GM12873 (cell line): ENCODE measurements around the gene ACTL6A.

Source experiments
- TF ChIP-seq, protein P1 (sequence below): IDR thresholded peaks from 2 replicates; pipeline ENCODE4 v1.5.1; 2012; ENCODE audit warnings: low read depth, mild to moderate bottlenecking, moderate library complexity, low read length, control low read depth; ENCODE audit not compliant: insufficient read depth; ENCODE audit errors: missing control alignments

The ACTL6A gene

GRCh38 chr3:179562591-179563270, at the start of gene ACTL6A:
Gene ACTL6A (plus strand): TSS chr3:179562926. CDS start chr3:179563093, 167 bp downstream.
- TF ChIP-seq, protein P1, sequence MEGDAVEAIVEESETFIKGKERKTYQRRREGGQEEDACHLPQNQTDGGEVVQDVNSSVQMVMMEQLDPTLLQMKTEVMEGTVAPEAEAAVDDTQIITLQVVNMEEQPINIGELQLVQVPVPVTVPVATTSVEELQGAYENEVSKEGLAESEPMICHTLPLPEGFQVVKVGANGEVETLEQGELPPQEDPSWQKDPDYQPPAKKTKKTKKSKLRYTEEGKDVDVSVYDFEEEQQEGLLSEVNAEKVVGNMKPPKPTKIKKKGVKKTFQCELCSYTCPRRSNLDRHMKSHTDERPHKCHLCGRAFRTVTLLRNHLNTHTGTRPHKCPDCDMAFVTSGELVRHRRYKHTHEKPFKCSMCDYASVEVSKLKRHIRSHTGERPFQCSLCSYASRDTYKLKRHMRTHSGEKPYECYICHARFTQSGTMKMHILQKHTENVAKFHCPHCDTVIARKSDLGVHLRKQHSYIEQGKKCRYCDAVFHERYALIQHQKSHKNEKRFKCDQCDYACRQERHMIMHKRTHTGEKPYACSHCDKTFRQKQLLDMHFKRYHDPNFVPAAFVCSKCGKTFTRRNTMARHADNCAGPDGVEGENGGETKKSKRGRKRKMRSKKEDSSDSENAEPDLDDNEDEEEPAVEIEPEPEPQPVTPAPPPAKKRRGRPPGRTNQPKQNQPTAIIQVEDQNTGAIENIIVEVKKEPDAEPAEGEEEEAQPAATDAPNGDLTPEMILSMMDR, result no peak

DNA sequence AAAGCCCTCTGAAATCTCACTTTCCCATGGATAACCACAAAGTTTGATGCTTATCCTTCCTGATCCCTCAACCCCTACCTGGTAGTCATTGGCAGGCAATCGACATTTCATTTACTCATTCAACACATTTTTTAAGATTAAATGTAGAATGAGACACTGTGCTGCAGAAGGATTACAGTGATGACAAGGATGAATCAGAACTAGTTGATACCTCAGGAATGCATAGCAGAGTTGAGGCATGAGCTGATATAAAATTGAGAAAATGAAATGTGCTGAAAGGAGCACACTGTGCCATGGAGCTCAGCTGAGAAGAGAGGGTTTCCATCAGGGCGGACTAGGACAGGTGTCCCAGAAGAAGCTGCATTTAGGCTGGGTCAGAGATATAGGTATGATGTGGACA, 48.9 kb upstream of the ACTL6A start:
- TF ChIP-seq, protein P1, result no peak

GRCh38 chr3:179526482-179526881, 36.2 kb upstream of the ACTL6A start:
- TF ChIP-seq, protein P1, result no peak

- TF ChIP-seq, protein P1, result no peak
These were observed 35.7 kb upstream of the ACTL6A start for GRCh38 chr3:179526989-179527391.

DNA sequence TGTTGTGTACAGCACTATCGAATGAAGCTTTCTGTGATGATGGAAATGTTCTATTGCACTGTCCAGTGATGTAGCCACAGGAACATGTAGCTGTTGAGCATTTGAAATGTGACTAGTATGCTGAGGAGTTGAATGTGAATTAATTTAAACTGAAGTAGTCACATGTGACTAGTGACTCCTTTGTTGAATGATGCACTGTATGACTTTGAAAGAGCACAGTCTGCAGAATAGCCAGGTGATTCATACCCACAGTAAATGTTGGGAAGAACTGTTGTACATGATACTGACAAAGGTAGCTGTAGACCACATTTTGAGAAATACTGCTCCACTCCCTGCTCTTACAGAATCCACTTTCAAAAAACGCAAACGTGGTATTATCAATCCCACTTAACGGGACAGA, 34.0 kb upstream of the ACTL6A start:
- TF ChIP-seq, protein P1, result no peak

GRCh38 chr3:179531576-179531975, 31.1 kb upstream of the ACTL6A start:
- TF ChIP-seq, protein P1, result no peak

DNA sequence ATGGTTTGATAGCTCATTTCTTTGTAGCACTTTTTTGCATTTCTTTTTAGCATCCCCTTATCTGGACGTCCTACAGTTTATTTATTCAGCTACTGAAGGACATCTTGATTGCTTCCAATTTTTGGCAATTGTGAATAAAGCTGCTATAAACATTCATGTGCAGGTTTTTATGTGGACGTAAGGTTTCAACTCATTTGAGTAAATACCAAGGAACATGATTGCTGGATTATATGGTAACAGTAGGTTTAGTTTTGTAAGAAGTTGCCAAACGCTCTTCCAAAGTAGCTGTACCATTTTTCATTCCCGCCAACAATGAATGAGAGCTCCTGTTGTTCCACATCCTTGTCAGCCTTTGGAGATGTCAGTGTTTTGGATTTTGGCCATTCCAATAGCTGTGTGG, 29.5 kb upstream of the ACTL6A start:
- TF ChIP-seq, protein P1, result no peak
